LNCaP clone FGC (cell line): ENCODE measurements around the gene MKKS.

ENCODE experiments used
- DNase-seq: peaks from one replicate; pipeline ENCODE4 v3.0.0-alpha.2; 2011; ENCODE audit warnings: low read depth
- H3K4me3 ChIP-seq: 2 replicates; pipeline ENCODE4 v1.5.1; 2011; ENCODE audit warnings: mild to moderate bottlenecking, low read depth, low read length, control low read depth
- CTCF ChIP-seq: IDR thresholded peaks from 2 replicates; pipeline ENCODE4 v1.5.1; 2012; ENCODE audit warnings: mild to moderate bottlenecking; ENCODE audit not compliant: control insufficient read depth, insufficient read depth; ENCODE audit errors: extremely low read depth

Gene MKKS

DNA sequence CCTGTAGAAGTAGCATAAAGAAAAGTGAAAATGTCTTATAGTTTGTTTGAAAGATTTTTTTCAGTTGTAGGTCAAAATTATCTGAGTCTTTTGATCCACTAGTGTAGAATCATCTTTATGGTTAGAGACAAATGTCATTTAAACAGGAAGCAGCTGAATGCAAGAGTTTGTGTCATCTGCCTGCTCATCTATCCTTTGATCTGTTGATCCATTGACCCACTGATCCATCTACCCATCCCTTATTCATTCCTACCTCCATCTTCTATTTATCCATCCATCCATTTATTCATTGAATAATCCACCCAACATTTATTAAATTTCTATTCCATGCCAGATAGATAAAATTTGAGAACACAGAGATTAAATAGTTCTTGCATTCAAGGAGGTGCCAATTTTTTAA lies 62.6 kb downstream of the MKKS start:
- DNase-seq, result no peak
- no peak for TF ChIP-seq CTCF
- no peak overlapping the region for H3K4me3 ChIP-seq

- H3K4me3 ChIP-seq, result no peak overlapping the region
- no peak for DNase-seq
- no peak for TF ChIP-seq CTCF
Observed at GRCh38 chr20:10370091-10370887, 63.7 kb downstream of the MKKS start.

- no peak for TF ChIP-seq CTCF
- DNase-seq, result peak; percentile 15
- no peak overlapping the region for H3K4me3 ChIP-seq
Observed at GRCh38 chr20:10369723-10370090, 64.3 kb downstream of the MKKS start.

- no peak for DNase-seq
- no peak for TF ChIP-seq CTCF
- H3K4me3 ChIP-seq, result no peak overlapping the region
Observed at GRCh38 chr20:10368702-10369041, 65.3 kb downstream of the MKKS start.

- TF ChIP-seq CTCF, result no peak
- no peak overlapping the region for H3K4me3 ChIP-seq
- no peak for DNase-seq
Observed at GRCh38 chr20:10367943-10368701, 65.9 kb downstream of the MKKS start.

DNA sequence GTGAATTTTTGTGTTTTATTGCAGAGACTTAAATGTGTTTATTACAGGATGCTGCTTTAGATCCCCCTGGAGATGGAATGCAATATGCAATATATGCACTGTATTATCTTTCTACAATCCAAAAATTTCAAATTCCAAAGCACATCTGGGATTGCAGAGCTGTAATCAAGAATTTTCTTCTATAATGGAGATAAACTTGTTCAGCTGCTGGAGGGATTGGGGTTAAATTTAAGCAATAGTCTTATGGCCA lies 66.4 kb downstream of the MKKS start:
- no peak for TF ChIP-seq CTCF
- no peak overlapping the region for H3K4me3 ChIP-seq
- no peak for DNase-seq

DNA sequence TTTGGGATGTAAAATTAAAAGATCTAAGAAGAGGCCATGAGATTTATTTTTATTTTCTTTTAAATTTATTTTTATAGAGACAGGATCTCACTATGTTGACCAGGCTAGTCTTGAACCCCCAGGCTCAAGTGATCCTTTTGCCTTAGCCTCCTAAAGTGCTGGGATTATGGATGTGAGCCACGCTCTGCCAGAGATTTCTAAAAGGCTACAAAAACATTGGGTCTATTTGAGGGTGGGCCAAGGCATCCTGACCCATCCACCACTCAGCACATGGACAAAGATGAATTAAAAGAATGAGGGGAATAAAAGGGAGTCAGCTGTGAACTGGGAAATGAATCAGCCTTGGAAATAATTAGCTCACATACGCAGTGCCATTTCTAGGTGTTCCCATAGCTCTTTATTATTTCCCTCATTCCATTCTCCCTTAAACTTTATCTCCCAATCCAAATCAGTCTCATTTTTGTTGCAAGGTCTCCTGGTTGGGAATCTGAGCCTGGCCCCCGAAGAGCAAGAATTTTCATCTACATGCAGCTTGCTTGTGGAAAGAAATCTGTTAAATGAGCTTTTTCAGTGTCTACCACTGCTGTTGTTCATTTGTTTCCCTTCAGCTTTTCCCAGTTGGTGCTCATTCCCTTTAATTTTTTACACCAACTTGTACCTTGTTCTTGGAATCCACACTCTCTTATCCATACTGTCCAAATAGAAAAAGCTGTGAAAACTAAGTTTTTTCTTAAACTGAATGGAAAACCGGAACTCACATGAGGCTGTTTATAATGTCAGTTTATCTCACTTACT lies 66.9 kb downstream of the MKKS start:
- TF ChIP-seq CTCF, result no peak
- no peak overlapping the region for H3K4me3 ChIP-seq
- DNase-seq, result no peak
